ENCODE data around the gene TMEM72. TPM values are rescaled to one million over a fixed set of nuclear protein-coding genes. Genes with fewer than 3 reads are reported as not detected.
A peak's percentile ranks its signal among the peaks of the same experiment; 100 is the strongest.

The TMEM72 gene
- total and polyA plus RNA-seq, 2 of the 13 experiments (the other 11 are each of a cell fraction or from before 2014, with no cell fraction given) = 0.04 TPM; not detected in 1

GRCh38 chr10:44959247-44960087, 48.3 kb downstream of the TMEM72 start, which contains the start of gene RASSF4 (continued):
- TF ChIP-seq THRA (CRISPR knock-in tag; IDR thresholded peaks at IDR 0.05; ENCODE audit: borderline replicate concordance) = peak; percentile 95; the same call in 1 of the 2 replicates
- peak; percentile 85 for TF ChIP-seq ARID4A (CRISPR knock-in tag; IDR thresholded peaks at IDR 0.05; ENCODE audit: borderline replicate concordance)
- no peak for TF ChIP-seq ZNF468 (CRISPR knock-in tag; IDR thresholded peaks at IDR 0.05)
- 0 out of 2 replicates have a peak, but pooled peaks have one; percentile 48 for TF ChIP-seq HMGXB3 (CRISPR knock-in tag; IDR thresholded peaks at IDR 0.05; ENCODE audit: borderline replicate concordance)
- no peak for TF ChIP-seq JARID2 (CRISPR knock-in tag; IDR thresholded peaks at IDR 0.05; ENCODE audit: insufficient replicate concordance)
- TF ChIP-seq, protein P1, sequence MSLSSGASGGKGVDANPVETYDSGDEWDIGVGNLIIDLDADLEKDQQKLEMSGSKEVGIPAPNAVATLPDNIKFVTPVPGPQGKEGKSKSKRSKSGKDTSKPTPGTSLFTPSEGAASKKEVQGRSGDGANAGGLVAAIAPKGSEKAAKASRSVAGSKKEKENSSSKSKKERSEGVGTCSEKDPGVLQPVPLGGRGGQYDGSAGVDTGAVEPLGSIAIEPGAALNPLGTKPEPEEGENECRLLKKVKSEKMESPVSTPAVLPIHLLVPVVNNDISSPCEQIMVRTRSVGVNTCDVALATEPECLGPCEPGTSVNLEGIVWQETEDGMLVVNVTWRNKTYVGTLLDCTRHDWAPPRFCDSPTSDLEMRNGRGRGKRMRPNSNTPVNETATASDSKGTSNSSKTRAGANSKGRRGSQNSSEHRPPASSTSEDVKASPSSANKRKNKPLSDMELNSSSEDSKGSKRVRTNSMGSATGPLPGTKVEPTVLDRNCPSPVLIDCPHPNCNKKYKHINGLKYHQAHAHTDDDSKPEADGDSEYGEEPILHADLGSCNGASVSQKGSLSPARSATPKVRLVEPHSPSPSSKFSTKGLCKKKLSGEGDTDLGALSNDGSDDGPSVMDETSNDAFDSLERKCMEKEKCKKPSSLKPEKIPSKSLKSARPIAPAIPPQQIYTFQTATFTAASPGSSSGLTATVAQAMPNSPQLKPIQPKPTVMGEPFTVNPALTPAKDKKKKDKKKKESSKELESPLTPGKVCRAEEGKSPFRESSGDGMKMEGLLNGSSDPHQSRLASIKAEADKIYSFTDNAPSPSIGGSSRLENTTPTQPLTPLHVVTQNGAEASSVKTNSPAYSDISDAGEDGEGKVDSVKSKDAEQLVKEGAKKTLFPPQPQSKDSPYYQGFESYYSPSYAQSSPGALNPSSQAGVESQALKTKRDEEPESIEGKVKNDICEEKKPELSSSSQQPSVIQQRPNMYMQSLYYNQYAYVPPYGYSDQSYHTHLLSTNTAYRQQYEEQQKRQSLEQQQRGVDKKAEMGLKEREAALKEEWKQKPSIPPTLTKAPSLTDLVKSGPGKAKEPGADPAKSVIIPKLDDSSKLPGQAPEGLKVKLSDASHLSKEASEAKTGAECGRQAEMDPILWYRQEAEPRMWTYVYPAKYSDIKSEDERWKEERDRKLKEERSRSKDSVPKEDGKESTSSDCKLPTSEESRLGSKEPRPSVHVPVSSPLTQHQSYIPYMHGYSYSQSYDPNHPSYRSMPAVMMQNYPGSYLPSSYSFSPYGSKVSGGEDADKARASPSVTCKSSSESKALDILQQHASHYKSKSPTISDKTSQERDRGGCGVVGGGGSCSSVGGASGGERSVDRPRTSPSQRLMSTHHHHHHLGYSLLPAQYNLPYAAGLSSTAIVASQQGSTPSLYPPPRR (CRISPR knock-in tag; IDR thresholded peaks at IDR 0.05; ENCODE audit: borderline replicate concordance) = 0 out of 2 replicates have a peak, but pooled peaks have one; percentile 21
- TF ChIP-seq ZNF773 (CRISPR knock-in tag; IDR thresholded peaks at IDR 0.05; ENCODE audit: borderline replicate concordance) = no peak
- TF ChIP-seq ZNF251 (CRISPR knock-in tag; IDR thresholded peaks at IDR 0.05) = no peak
- no peak for TF ChIP-seq ZNF121 (CRISPR knock-in tag; IDR thresholded peaks at IDR 0.05)
- TF ChIP-seq, protein P2, sequence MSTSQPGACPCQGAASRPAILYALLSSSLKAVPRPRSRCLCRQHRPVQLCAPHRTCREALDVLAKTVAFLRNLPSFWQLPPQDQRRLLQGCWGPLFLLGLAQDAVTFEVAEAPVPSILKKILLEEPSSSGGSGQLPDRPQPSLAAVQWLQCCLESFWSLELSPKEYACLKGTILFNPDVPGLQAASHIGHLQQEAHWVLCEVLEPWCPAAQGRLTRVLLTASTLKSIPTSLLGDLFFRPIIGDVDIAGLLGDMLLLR (CRISPR knock-in tag; IDR thresholded peaks at IDR 0.05) = no peak
- no peak; the same call in 1 of the 2 replicates for TF ChIP-seq ETV6 (CRISPR knock-in tag; conservative IDR thresholded peaks at IDR 0.05)
